Fibroblast of the aortic adventitia (primary cell): ENCODE measurements around the gene ORMDL1. TPM values are rescaled to one million over a fixed set of nuclear protein-coding genes. Genes with fewer than 3 reads are reported as not detected.

ENCODE experiments used
- DNase-seq: peaks from one replicate; pipeline ENCODE4 v3.0.0-alpha.2; 2010; ENCODE audit warnings: low read depth
- H3K4me3 ChIP-seq: 2 replicates; pipeline ENCODE4 v1.5.1; 2011; ENCODE audit warnings: low read depth, mild to moderate bottlenecking, control low read depth, low read length, moderate library complexity
- total RNA-seq: library from RNA; depleted of rRNA; stranded (reverse); fragments of >200 nt; gene quantifications from 2 replicates; pipeline ENCODE4 v1.2.3, GENCODE V29; 2012; ENCODE audit warnings: low replicate concordance
- TF ChIP-seq, protein P1 (sequence below): IDR thresholded peaks from 2 replicates; pipeline ENCODE4 v1.5.1; 2011; ENCODE audit warnings: mild to moderate bottlenecking, low read length, control low read depth, inconsistent platforms; ENCODE audit not compliant: insufficient read depth

ORMDL1 gene
- total RNA-seq, 1 donor = 56.9 TPM

DNA sequence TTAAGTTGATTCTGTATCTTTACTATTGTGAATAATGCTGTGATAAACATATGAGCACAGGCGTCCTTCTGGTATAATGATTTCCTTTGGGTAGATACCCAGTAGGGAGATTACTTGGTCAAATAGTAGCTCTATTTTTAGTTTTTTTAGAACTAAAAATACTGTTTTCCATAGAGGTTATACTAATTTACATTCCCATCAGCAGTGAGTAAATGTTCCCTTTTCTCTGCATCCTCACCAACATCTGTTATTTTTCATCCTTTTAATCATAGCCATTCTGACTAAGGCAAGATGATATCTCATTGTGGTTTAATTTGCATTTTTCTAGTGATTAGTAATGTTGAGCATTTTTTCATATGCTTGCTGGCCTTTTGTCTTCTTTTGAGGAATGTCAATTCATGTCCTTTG lies 35.2 kb upstream of the ORMDL1 start:
- TF ChIP-seq, protein P1, sequence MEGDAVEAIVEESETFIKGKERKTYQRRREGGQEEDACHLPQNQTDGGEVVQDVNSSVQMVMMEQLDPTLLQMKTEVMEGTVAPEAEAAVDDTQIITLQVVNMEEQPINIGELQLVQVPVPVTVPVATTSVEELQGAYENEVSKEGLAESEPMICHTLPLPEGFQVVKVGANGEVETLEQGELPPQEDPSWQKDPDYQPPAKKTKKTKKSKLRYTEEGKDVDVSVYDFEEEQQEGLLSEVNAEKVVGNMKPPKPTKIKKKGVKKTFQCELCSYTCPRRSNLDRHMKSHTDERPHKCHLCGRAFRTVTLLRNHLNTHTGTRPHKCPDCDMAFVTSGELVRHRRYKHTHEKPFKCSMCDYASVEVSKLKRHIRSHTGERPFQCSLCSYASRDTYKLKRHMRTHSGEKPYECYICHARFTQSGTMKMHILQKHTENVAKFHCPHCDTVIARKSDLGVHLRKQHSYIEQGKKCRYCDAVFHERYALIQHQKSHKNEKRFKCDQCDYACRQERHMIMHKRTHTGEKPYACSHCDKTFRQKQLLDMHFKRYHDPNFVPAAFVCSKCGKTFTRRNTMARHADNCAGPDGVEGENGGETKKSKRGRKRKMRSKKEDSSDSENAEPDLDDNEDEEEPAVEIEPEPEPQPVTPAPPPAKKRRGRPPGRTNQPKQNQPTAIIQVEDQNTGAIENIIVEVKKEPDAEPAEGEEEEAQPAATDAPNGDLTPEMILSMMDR = no peak
- peak; percentile 64 for DNase-seq
- no peak overlapping the region for H3K4me3 ChIP-seq

DNA sequence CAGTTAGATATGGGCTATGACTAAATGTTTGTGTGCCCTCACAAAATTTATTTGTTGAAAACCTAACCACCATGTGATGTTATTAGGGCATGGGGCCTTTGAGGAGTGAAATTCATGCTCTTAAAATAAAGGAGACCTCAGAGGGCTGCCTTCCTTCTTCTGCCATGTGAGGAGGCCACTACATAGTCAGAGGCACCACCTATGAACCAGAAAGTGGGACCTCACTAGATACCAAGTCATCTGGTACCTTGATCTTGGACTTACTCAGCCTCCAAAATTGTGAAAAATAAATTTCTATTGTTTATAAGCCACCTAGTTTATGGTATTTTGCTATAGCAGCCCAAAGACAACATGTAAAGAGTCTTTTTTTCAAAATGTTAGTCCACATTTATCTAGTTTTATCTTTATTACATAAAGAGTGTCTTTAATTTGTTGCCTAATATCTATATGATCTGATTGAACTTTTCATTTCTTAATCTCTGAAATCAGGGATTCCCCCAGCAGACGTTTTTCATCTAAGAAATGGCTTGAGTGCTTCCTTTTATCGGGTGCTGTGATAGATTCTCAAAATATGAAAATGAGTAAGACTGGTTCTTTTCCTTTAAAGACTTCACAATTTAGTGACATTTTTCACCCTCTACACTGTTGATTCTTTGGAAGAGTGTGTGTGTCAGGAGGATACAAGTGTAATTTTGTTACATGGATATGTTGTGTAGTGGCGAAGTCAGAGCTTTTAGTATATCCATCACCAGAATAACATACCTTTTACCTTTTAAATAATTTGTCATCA lies 34.3 kb upstream of the ORMDL1 start:
- H3K4me3 ChIP-seq = no peak overlapping the region
- DNase-seq = no peak
- TF ChIP-seq, protein P1 = no peak

DNA sequence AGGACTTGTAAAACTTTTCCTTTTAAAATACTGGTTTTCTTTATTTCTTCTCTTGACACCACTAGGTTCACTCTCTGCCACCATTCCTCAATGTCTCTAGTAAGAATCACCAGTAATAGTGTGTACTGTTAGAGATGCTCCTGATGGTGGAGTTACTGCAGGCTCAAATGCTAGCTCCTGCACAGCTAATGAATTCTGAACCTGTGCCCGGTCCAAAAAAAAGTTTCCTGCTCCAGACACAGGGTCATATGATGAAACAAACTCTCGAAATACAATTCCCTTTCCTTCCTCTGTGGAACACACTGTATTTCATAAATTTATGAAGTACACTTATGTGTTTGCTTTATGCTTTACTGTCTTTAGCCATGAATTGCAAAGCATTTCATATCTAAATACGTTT lies 19.3 kb upstream of the ORMDL1 start:
- no peak overlapping the region for H3K4me3 ChIP-seq
- no peak for DNase-seq
- TF ChIP-seq, protein P1 = no peak

DNA sequence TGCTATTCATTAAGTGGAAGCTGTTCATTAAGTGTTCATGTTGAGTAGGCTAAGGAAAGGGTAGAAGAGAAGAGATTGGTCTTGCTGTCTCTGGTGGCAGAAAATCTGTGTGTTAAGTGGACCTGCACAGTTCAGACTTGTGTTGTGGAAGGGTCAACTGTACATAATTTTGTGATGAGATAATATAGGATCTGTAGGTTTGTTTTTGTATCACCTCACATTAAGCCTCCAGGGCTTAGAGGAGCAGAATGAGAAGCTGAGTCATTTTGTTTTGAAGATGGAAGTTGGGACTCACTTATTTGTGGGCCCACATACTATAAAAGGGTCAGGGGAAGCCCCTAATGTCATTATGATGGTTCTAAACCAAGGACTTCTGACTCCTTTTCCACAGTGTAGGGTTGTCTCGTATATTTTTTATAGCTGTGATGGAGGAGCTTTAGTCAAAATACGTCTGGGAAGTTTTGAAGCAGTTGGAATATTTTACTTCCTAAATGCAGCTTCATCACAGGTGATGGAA lies 18.3 kb upstream of the ORMDL1 start:
- TF ChIP-seq, protein P1 = no peak
- DNase-seq = no peak
- no peak overlapping the region for H3K4me3 ChIP-seq

DNA sequence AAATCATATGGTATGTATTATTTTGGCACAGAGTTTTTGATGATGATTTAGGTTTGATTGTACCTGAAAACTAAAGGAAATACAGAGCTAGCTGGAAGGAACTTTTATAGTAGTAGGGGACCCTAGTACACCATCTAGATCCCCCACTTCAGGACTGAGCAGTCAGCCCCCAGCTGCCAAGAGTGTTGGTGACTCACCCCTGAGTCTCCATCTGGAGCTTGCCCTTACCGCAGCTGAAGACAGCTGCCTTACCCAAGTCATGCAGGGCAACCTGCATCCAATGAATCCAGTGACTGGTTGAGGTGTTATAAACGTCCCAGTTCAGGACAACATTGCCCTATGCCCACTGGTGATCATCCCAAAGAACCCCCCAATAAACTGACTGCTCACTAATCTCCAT lies 15.4 kb upstream of the ORMDL1 start:
- DNase-seq = peak; percentile 59
- TF ChIP-seq, protein P1 = no peak
- H3K4me3 ChIP-seq = no peak overlapping the region

DNA sequence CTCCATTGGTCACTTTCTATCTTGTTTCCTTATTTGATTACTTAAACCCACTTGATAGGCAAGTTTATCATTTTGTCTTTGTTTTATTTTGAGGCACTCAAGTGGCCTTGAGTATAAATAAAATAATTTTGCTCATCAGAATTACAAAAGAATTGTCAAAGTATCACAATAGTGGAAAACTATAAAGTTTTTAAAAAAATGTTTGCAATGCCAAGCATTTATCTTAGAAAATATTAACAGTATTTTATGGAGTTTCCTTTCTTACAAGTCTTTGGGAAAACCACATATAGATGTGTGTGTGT lies 14.8 kb upstream of the ORMDL1 start:
- TF ChIP-seq, protein P1 = no peak
- DNase-seq = no peak

More for the DNA sequence above, 14.8 kb upstream of the ORMDL1 start:
- no peak overlapping the region for H3K4me3 ChIP-seq
